K562 (cell line): ENCODE data around the gene RAI1. TPM values are rescaled to one million over a fixed set of nuclear protein-coding genes. Genes with fewer than 3 reads are reported as not detected.

Experiments used
- BDP1 ChIP-seq: IDR thresholded peaks from 3 replicates; pipeline ENCODE4 v1.6.1; 2011; ENCODE audit not compliant: insufficient read length, insufficient read depth
- BRD4 ChIP-seq: fragments of 200-600 bp; sonication (generic); IDR thresholded peaks from 2 replicates; pipeline ENCODE4 v1.6.1; 2017; ENCODE audit warnings: inconsistent platforms
- PYGO2 ChIP-seq: fragments of 450-650 bp; IDR thresholded peaks from 2 replicates; pipeline ENCODE4 v1.6.1; 2016; ENCODE audit warnings: mild to moderate bottlenecking, missing genetic modification characterization, moderate library complexity, missing compliant biosample characterization
- SRF ChIP-seq, 2 experiments: fragments of 250-450, 450-650 bp in 1 of 2; sonication (Bioruptor Pico) in 1 of 2; sonication (generic) in 1 of 2; formaldehyde crosslinking; IDR thresholded peaks; 2 replicates each; pipeline versions ENCODE4 v1.5.0 to v1.5.1; 2020 to 2022; ENCODE audit warnings: mild to moderate bottlenecking in 1 of 2, missing genetic modification reagents in 1 of 2
- U2AF1 ChIP-seq: fragments of 200-400 bp; formaldehyde crosslinking; optimal IDR thresholded peaks from 2 replicates; pipeline ENCODE3; 2017; ENCODE audit warnings: mild to moderate bottlenecking, low read depth, low read length, moderate library complexity
- ZSCAN29 ChIP-seq: fragments of 450-650 bp; IDR thresholded peaks from 2 replicates; pipeline ENCODE4 v1.6.1; 2017
- polyA plus RNA-seq, 8 experiments: library from polyadenylated mRNA; depleted of rRNA in 4 of 8; stranded (reverse) in 5 of 8; unstranded in 3 of 8; fragments of >200 nt; fragmentation: Nextera tagmentation in 2 of 8; fragmentation: Illumina TruSeq in 1 of 8; extraction: Ambion mirVana in 2 of 8; extraction: Trizol in 1 of 8; gene quantifications; 2 replicates each; pipeline versions ENCODE4 v1.2.1 to v1.2.3, GENCODE V29; 2011 to 2014; ENCODE audit warnings: inconsistent platforms in 1 of 8, missing spikeins in 1 of 8
- total RNA-seq, 7 experiments: library from RNA; depleted of rRNA in 6 of 7; stranded (reverse); fragments of >200 nt in 6 of 7; fragmentation: Illumina TruSeq in 2 of 7; extraction: Trizol in 2 of 7; gene quantifications; 2 replicates each; pipeline versions ENCODE4 v1.2.1 to v1.2.3, GENCODE V29; 2011 to 2021; ENCODE audit warnings: low replicate concordance in 1 of 7
- TF ChIP-seq, protein P1 (sequence below): sonication (generic); formaldehyde crosslinking; IDR thresholded peaks from 2 replicates; pipeline ENCODE4 v1.8.0; 2023; ENCODE audit warnings: mild to moderate bottlenecking, missing genetic modification reagents
- TF ChIP-seq, protein P2 (sequence below): fragments of 250-450 bp; sonication (Bioruptor Pico); IDR thresholded peaks from 2 replicates; pipeline ENCODE4 v1.5.1; 2021; ENCODE audit warnings: mild to moderate bottlenecking
- TF ChIP-seq, protein P3 (sequence below): fragments of 450-650 bp; IDR thresholded peaks from 2 replicates; pipeline ENCODE4 v1.6.1; 2016; ENCODE audit warnings: mild to moderate bottlenecking, moderate library complexity

RAI1 gene
- total and polyA plus RNA-seq, 9 of the 15 experiments (the other 6 are each of a cell fraction or from before 2014, with no cell fraction given): 0.68 to 19.9 (median 5.5) TPM

DNA sequence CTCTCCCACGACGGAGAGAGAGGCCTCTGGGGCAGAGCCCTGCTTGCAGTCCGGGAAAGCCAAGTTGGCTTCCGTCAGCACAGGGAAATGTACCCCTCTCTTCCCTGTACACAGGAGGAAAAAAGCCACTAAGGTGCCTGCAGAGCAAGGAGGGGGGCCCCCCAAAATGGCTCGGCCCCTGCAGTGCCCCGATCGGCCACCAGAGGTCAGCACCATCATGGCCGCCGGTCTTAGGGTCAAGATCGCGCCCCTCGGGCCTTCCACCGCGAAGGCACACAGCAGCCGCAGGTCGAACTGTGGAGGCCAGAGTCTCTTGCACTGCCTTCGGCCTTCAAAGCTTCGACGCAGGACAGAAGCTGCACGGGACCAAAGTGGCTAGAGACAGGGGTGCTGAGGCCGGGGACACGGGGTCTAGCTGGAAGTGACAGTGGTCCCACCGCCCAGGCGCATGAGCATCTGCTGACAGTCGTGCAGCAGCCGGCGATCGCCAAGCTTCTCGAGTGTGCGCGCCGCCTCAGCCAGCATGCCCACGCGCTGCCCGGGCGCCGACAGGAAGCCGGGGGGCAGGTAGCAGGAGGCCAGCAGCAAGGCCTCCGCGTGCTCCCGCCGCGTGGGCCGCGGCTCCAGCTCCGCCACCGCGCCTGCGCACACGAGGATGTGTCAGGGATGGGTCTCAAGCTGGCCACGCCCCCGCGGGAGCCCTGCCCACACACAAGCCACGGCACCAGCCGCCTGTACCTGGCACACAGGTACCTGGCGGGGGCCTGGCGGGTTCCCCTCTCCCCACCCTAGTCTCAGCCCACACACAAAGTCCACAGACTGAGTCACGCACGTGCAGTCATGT lies 131.2 kb downstream of the RAI1 start (continued):
- no peak for TF ChIP-seq SRF (CRISPR knock-in tag; IDR thresholded peaks at IDR 0.05)
- TF ChIP-seq, protein P1, sequence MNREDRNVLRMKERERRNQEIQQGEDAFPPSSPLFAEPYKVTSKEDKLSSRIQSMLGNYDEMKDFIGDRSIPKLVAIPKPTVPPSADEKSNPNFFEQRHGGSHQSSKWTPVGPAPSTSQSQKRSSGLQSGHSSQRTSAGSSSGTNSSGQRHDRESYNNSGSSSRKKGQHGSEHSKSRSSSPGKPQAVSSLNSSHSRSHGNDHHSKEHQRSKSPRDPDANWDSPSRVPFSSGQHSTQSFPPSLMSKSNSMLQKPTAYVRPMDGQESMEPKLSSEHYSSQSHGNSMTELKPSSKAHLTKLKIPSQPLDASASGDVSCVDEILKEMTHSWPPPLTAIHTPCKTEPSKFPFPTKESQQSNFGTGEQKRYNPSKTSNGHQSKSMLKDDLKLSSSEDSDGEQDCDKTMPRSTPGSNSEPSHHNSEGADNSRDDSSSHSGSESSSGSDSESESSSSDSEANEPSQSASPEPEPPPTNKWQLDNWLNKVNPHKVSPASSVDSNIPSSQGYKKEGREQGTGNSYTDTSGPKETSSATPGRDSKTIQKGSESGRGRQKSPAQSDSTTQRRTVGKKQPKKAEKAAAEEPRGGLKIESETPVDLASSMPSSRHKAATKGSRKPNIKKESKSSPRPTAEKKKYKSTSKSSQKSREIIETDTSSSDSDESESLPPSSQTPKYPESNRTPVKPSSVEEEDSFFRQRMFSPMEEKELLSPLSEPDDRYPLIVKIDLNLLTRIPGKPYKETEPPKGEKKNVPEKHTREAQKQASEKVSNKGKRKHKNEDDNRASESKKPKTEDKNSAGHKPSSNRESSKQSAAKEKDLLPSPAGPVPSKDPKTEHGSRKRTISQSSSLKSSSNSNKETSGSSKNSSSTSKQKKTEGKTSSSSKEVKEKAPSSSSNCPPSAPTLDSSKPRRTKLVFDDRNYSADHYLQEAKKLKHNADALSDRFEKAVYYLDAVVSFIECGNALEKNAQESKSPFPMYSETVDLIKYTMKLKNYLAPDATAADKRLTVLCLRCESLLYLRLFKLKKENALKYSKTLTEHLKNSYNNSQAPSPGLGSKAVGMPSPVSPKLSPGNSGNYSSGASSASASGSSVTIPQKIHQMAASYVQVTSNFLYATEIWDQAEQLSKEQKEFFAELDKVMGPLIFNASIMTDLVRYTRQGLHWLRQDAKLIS (CRISPR knock-in tag): no peak
- TF ChIP-seq BRD4: no peak
- no peak for TF ChIP-seq ZSCAN29
- TF ChIP-seq, protein P2, sequence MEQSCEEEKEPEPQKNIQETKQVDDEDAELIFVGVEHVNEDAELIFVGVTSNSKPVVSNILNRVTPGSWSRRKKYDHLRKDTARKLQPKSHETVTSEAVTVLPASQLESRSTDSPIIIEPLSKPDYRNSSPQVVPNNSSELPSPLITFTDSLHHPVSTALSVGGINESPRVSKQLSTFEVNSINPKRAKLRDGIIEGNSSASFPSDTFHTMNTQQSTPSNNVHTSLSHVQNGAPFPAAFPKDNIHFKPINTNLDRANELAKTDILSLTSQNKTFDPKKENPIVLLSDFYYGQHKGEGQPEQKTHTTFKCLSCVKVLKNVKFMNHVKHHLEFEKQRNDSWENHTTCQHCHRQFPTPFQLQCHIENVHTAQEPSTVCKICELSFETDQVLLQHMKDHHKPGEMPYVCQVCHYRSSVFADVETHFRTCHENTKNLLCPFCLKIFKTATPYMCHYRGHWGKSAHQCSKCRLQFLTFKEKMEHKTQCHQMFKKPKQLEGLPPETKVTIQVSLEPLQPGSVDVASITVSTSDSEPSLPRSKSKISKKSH (CRISPR knock-in tag): no peak
- TF ChIP-seq, protein P3, sequence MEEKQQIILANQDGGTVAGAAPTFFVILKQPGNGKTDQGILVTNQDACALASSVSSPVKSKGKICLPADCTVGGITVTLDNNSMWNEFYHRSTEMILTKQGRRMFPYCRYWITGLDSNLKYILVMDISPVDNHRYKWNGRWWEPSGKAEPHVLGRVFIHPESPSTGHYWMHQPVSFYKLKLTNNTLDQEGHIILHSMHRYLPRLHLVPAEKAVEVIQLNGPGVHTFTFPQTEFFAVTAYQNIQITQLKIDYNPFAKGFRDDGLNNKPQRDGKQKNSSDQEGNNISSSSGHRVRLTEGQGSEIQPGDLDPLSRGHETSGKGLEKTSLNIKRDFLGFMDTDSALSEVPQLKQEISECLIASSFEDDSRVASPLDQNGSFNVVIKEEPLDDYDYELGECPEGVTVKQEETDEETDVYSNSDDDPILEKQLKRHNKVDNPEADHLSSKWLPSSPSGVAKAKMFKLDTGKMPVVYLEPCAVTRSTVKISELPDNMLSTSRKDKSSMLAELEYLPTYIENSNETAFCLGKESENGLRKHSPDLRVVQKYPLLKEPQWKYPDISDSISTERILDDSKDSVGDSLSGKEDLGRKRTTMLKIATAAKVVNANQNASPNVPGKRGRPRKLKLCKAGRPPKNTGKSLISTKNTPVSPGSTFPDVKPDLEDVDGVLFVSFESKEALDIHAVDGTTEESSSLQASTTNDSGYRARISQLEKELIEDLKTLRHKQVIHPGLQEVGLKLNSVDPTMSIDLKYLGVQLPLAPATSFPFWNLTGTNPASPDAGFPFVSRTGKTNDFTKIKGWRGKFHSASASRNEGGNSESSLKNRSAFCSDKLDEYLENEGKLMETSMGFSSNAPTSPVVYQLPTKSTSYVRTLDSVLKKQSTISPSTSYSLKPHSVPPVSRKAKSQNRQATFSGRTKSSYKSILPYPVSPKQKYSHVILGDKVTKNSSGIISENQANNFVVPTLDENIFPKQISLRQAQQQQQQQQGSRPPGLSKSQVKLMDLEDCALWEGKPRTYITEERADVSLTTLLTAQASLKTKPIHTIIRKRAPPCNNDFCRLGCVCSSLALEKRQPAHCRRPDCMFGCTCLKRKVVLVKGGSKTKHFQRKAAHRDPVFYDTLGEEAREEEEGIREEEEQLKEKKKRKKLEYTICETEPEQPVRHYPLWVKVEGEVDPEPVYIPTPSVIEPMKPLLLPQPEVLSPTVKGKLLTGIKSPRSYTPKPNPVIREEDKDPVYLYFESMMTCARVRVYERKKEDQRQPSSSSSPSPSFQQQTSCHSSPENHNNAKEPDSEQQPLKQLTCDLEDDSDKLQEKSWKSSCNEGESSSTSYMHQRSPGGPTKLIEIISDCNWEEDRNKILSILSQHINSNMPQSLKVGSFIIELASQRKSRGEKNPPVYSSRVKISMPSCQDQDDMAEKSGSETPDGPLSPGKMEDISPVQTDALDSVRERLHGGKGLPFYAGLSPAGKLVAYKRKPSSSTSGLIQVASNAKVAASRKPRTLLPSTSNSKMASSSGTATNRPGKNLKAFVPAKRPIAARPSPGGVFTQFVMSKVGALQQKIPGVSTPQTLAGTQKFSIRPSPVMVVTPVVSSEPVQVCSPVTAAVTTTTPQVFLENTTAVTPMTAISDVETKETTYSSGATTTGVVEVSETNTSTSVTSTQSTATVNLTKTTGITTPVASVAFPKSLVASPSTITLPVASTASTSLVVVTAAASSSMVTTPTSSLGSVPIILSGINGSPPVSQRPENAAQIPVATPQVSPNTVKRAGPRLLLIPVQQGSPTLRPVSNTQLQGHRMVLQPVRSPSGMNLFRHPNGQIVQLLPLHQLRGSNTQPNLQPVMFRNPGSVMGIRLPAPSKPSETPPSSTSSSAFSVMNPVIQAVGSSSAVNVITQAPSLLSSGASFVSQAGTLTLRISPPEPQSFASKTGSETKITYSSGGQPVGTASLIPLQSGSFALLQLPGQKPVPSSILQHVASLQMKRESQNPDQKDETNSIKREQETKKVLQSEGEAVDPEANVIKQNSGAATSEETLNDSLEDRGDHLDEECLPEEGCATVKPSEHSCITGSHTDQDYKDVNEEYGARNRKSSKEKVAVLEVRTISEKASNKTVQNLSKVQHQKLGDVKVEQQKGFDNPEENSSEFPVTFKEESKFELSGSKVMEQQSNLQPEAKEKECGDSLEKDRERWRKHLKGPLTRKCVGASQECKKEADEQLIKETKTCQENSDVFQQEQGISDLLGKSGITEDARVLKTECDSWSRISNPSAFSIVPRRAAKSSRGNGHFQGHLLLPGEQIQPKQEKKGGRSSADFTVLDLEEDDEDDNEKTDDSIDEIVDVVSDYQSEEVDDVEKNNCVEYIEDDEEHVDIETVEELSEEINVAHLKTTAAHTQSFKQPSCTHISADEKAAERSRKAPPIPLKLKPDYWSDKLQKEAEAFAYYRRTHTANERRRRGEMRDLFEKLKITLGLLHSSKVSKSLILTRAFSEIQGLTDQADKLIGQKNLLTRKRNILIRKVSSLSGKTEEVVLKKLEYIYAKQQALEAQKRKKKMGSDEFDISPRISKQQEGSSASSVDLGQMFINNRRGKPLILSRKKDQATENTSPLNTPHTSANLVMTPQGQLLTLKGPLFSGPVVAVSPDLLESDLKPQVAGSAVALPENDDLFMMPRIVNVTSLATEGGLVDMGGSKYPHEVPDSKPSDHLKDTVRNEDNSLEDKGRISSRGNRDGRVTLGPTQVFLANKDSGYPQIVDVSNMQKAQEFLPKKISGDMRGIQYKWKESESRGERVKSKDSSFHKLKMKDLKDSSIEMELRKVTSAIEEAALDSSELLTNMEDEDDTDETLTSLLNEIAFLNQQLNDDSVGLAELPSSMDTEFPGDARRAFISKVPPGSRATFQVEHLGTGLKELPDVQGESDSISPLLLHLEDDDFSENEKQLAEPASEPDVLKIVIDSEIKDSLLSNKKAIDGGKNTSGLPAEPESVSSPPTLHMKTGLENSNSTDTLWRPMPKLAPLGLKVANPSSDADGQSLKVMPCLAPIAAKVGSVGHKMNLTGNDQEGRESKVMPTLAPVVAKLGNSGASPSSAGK: peak; percentile 72
- no peak for TF ChIP-seq PYGO2 (tag)
- no peak for TF ChIP-seq U2AF1
- TF ChIP-seq BDP1: no peak
